Prostate gland (tissue), 2 donors: ENCODE data around the gene DNMT3L.
"Not testable (repeated sequence)": the region's sequence is repeated elsewhere in the genome, so short reads cannot be mapped to it uniquely, and the experiment has no call there.

ENCODE experiments used
- POLR2A ChIP-seq: fragments of 450-650 bp; IDR thresholded peaks from one replicate; pipeline ENCODE4 v1.6.1; 2016; ENCODE audit warnings: antibody characterized with exemption, mild to moderate bottlenecking
- POLR2AphosphoS5 ChIP-seq: sonication (generic); formaldehyde crosslinking; IDR thresholded peaks from one replicate; pipeline ENCODE4 v1.6.1; 2017; ENCODE audit warnings: antibody characterized with exemption
- TF ChIP-seq, protein P1 (sequence below), 4 experiments: fragments of 200-600 bp in 2 of 4; fragments of 450-650 bp in 2 of 4; sonication (generic) in 2 of 4; IDR thresholded peaks; 1 replicate in 3 of 4; 2 replicates in 1 of 4; pipeline ENCODE4 v1.5.1; 2016 to 2019; ENCODE audit warnings: antibody characterized with exemption in 4 of 4, mild to moderate bottlenecking in 2 of 4, moderate library complexity in 2 of 4

DNA sequence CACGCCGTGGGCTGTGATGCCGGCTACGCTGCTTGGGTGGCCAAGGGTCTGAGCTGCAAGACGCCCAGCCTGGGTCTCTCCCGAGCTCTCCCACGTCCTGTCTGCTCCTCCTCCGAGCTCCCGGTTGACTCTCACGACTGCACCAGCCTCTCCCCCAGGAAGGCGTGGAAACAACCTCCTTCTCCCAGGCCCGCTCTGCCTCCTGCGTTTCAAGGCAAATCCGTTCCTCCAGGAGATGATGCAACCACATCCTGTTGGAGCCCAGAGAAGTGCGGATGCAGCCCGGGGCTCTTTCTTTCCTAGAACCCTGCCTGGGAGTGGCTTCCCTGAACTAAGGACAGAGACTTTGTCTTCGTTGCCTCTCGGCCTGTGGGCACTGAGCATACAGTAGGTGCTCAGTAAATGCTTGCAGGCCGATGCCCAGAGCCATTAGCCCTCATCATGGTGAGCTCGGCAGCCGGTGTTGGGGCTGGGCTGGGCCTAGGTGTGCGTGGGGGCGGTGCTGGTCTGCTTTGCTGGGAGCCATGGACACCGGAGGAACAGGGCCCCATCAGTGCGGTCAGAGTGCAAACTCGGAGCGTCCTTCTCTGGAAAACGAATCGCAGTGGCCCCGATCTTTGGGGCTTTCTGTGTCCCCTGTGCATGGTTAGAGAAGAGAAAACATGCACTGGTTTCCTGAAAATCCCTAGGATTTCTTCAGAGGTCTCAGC, 59.0 kb downstream of the DNMT3L start:
- TF ChIP-seq POLR2A, POLR2AphosphoS5: not testable (repeated sequence)
- TF ChIP-seq, protein P1, sequence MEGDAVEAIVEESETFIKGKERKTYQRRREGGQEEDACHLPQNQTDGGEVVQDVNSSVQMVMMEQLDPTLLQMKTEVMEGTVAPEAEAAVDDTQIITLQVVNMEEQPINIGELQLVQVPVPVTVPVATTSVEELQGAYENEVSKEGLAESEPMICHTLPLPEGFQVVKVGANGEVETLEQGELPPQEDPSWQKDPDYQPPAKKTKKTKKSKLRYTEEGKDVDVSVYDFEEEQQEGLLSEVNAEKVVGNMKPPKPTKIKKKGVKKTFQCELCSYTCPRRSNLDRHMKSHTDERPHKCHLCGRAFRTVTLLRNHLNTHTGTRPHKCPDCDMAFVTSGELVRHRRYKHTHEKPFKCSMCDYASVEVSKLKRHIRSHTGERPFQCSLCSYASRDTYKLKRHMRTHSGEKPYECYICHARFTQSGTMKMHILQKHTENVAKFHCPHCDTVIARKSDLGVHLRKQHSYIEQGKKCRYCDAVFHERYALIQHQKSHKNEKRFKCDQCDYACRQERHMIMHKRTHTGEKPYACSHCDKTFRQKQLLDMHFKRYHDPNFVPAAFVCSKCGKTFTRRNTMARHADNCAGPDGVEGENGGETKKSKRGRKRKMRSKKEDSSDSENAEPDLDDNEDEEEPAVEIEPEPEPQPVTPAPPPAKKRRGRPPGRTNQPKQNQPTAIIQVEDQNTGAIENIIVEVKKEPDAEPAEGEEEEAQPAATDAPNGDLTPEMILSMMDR (IDR thresholded peaks at IDR 0.05): not testable (repeated sequence)
